NCI-H2196 treated with DMSO at 0.1 percent for 48 hours (cell line): ENCODE data around the gene GPR18.

Experiments used
- DNase-seq: peaks from one replicate; lab custom pipeline; 2025; ENCODE audit not compliant: unreplicated experiment; lab: John Stamatoyannopoulos, UW

GPR18 gene, protein sequence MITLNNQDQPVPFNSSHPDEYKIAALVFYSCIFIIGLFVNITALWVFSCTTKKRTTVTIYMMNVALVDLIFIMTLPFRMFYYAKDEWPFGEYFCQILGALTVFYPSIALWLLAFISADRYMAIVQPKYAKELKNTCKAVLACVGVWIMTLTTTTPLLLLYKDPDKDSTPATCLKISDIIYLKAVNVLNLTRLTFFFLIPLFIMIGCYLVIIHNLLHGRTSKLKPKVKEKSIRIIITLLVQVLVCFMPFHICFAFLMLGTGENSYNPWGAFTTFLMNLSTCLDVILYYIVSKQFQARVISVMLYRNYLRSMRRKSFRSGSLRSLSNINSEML

DNA sequence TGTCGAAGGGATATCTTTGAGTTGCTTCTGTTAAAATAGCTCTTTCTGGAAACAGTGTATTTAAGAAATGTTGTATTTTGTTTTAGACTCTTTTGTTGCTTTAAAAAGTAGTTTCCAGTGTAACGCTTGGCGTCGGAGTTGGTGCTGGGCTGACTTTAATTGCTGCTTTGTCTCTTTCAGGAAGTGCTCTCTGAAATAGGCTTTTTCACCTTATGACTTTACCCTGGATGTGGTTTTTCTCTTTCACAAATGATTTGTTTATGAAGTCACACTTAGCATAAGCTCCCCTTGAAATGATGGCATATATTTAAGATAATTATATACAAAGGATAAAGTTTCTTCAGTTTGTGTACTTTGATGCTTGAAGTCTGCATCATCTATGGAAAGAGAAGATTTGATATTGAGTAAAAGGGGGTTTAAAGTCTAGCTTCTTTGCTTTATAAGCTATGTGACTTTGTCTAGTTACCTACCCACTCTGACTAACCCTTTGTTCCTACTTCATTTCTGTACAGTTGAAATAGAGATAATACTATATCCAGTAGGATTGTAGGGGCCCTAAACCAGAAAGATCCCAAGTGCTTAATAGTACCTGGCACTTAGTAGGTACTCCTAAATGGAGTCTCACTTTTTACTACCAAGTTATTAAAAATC, at the start of gene GPR18:
GPR18 (minus strand) TSS at position 170 of the 651 bp plus-strand sequence. CDS start 2,507 bp downstream, outside the sequence.
- no peak for DNase-seq

DNA sequence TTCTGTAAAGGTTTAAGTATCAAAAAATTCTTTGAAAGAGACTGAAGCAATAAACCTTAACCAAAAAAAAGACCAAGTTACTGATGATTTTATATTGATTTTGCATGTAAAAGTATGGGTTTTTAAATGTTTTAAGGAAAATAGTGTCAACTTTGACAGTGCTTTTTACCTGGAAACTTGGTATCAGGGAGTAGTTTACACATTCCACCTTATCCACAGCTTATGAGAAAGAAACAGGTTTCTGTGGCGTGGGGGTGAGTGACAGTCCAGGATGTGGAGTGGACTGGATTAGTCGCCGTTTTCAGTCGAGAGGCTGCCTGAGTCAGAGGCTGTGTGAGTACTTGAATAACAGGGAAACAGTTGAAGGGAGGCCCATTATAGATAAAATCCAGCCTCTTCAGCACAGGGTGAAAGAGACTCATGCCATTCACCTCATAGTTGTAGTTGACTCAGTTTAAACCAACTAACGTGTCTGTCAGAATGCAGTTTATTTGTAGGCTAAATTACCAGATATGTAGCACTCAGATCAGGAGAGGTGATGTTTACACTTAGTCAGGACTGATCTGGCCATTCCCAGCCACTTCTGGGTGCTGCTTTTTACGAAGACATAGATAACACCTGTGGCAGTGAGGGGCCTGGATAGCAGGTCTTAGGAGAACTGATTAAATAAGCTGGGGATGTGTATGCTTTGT, 49.6 kb upstream of the GPR18 start:
- no peak for DNase-seq

DNA sequence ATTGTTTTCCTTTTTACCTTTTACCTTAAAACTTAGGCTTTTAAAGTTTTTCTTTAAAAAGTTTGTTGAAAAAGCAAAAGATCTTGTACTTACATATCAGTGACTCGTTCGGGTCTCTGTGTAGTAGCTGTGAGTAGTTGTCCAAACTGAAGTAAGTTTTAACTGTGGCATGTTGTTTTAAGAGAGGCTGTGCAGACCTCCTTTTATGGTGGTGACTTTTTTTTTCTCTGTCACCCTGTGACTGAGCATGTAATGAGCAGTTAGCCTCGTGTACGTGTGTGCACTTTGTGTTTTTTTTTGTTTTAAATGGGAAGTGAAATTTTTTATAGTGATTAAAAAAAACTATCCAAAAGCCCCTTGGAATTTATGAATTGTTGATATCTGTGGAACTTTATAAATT, 49.1 kb upstream of the GPR18 start, which contains the start of gene GPR183:
GPR183 (minus strand) TSS at position 153 of the 400 bp plus-strand sequence. CDS start 11,254 bp downstream, outside the sequence.
- no peak for DNase-seq

DNA sequence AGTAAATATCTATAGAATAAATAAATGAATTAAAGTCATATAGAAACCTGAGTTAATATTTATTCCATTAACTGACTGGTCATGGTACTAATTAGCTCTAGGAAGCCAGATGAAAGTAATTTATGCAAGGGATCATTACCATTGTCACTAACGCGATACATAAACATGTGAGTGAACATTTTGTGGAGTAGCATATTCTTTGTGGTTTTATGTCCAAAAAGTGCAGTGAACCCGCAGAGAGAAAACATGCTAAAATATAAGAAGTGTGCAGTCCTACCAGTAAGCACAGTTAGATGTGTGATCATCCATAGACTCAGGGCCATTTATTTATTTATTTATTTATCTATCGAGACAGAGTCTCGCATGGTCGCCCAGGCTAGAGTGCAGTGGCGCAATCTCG, 47.4 kb upstream of the GPR18 start:
- no peak for DNase-seq

DNA sequence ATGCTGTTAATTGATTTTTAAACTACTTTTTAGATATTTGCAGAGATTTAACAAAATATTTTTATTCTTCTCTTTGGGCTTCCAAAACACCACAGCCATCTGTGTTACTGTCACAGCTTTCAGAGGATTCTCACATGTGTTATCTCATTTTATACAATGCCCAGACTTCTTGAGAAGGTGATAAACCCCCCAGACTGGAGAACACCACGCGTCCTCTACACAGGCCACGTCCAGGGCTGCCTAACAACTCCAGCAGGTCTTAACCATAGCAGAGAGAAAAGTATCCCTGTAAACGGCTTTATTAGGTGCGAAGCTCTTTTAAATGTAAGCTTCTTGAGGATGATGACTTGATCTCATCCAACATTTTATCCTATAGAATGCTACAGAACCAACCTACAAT, 47.0 kb upstream of the GPR18 start:
- no peak for DNase-seq

DNA sequence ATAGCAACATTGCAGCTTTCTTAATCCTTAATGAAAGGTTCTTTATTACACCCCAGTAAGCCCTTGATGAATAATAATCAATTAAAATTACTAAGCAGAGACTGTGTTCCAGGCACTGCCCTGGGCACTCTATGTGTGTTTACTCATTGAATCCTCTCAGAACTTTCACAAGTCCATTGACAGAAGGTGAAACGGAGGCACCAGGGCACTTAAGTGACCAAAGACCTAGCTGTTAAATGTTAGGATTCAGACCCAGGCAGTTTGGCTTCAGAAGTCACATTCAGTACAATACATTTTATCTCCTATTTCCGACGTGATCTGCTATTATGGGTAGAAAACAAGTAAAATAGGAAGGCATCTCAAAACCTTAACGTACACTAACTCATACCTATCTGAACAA, 46.4 kb upstream of the GPR18 start:
- no peak for DNase-seq

DNA sequence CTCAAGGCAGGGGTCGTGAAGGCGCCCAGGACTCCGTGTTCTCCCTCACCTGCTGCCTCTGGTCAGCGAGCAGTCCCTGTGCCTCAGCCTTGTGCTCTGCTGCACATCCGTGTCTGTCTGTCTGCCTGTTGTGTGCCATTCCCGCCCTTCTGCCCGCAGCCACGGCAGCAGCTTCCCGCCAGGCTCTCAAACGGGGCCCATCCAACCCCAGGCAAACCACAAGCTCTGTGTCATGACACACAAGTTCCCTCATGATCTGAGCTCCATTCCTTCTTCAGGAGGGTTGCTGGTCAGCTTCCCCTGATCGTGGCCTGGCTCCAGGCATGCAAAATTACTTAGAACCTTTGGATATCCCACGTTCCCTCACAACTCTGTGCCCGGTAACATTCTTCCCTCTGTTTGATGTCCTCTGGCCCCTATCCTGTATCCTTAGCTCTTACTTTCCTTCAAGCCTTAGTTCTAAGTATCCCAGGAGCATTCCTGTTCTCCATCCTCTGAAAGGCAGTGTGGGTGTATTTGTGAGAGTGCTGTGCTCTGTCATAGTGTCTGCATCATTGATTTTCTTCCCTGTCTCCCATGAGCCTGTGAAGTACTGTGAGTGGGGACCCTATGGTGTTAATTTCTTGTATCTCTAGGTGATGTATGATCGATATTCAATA, 45.8 kb upstream of the GPR18 start:
- DNase-seq: no peak

DNA sequence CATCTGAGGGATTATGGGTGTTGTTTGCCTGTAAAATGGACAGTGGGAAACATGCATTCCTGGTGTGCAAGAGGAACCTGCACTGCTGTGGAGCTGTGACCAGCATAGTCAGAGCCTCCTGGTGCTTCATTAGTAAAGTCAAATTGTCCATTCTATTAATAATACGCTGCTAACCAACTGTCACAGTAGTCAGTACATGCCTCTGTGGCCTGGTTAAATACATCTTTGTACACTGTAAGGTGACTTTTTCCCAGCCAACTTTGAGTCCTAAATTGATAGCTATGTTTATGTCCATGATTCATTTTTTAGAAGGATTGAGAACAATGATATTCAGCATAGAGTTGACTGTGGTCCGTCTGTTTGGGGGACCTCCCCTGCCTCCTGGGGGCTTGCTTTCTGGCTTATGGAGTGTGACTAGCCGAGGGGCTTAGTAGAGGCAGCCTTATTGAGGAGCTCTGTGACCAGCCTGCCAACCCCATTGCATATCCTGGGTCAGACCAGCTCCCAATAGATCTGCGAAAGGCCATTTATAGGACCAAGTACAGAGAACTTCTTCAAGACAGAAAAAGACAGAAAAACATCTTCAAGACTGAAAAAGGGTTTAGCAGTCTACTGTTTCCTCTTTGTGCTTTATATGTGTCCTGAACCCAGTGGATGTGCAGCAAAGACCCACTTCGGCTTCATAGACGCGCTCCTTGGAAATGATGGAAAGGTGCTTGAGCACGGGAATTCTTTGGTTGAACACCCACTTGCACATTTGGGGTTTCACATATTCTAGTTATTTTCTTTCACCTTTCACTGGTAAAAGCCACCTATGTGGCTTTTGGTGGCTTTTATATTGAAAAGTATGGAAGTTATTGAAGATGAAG, 44.7 kb upstream of the GPR18 start:
- DNase-seq: no peak

DNA sequence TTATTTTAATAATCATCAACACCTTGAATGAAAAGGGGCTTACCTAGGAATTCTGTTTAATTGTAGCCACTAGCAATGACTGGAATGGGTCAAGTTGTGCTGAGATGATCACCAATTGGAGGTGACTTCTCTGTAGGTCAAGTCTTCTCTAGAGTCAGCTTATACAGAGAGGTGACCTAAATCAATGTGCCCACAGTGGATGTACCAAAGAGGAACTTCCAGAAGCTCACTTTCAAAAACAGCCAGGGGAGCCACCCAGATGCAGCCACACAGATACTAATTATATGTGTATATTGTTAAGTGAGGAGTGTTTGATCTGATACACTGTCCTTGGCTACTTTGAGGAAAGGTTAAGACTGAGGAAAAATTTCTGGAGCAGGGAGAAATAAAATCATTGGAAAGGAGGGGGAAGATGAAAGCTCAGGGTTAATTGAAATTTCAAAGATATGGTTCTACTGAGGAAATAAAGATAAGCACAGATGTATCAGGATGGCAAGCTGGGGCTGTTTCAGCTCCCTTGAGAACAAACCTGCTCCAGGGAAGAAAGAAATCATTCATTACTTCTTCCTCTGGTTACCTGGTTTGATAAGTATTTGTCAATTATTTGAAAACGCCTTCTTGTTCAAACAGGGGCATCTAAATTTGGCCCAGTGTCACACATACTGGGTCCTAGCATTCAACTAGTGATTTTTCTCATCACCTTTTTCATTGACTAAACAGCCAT, 43.9 kb upstream of the GPR18 start:
- DNase-seq: no peak

DNA sequence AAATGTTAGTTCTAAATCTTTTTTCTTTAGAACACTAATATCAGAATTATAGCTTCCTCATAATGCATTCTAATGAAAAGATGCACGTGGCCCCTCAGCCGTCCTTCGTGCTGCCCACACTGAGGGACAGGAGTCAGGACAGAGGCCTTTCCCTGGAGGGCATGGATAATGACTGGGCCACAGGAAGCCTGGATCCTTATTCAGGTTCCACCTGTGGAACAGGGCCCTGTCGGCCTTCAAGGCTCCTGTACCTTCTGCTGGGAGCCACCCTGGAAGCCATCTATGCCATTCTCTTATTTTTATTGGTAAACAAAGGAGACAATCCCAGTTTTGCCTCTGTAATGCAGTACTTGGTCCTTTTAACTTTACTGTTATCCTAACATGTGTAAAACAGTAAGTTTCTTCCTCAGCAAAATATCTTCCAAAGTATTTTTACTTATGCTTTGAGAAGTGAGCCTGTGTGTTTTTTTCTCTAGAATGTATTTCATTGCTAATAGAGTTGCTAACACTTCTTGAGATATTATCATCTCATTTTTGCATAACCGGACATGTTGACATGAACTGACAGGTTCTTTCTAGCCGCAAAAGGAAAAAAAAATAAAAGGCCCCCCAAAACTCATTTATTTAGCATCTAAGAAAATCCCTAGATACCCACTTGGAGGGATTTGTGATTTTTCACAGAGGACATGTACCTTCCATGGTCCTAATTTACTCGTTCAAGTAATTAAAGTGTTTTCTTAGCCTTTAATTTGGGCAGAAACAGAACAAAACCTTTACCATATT, 43.1 kb upstream of the GPR18 start:
- no peak for DNase-seq

DNA sequence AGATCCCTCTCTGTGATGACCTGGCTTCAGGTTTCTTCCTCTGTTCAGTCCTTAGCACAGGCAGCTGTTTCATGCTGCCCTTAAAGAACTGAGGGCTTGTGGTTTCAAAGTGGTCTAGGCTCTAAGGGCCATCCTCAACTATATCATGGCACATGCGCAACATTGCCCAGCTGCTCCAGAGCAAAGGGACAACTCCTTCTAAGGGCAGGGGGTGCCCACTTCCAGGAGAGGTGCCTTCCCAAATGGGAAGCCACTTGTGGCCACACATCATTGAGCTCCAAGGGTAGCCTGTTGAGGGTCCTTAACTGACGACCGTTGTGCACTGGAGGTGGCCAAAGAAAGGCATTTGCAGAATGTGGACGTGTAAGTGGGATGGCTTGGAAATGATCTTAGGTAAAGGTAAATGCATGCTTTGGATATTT, 41.8 kb upstream of the GPR18 start:
- DNase-seq: no peak

DNA sequence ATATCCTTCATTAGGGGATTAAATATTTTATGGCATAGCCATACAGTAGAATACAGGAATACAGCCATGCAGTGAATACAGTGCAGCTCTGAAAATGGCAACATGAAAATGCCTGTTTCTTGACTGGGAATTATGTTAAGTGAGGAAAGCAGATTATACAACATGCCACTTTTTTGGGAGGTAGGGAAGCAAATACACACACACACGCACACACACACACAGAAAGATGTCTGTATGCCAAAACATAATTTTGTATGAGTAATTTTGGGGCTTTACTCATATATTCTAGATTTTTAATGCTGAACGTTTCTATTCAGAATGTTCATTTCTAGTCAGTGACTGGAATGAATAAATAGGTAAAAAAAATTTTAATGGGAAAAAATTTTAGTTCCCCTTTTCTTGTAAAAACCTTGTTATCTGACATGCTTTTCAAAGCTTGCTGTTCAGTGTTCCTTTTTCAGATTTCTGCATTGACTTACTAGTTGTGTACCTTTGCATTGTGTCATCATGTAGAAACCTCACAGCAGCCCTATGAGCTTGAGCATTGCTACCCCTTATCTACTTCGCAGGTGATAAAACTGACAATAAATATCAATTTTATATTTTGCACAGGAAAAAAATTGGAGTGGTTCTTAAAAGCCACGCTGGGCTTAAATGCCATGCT, 41.2 kb upstream of the GPR18 start:
- DNase-seq: no peak

DNA sequence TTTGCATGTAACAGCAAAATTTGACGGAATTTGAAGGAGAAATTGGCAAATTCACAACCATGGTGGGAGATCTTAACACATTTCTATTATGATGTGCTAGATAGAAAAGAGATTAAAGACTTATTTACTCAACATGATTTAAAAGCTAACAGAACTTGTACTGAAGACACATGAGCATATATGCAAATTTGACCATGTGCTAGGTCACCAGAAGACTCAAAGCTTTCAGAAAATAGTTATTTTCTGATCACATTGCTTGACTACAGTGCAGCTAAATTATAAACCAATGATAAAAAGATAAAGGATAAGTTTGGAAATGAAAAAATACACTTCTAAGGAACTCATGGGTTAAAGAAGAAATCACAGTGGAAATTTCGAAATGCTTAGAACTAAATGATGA, 39.9 kb upstream of the GPR18 start:
- DNase-seq: no peak

DNA sequence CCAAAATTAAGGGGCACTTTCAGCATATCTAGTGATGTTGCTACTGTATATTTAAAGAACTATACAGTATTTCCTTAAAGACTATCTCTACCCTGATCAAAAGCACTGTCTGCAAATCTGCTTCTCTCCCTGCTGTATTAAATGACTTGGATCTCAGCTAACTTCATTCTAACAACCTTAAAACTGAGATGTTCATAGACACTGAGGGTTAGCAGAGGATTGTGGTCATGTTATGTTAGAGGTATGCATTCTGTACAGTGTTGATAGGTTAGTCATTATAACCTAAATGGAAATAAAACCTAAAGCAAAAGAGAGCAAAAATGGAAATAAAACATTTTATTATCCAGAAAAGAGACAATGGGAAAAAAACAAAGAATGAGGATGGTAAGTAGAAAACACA, 39.2 kb upstream of the GPR18 start:
- no peak for DNase-seq

DNA sequence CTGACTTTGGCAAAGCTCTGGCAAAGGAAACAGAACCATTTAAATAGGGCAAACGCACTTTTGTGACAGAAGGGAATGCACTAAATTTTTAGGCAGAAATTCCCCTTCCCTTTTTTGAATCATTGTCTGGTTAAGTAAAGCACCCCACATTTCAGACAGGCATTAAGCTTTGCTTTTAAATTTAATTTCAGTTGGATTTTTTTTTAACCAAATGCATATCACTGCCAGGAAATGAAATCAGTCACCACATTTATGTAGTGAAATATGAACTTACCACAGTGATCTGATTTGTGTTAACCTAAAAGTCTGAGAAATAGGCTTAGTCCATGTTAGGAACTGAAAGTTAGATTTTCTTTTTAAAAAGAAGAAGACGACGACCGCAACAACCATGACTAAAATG, 38.2 kb upstream of the GPR18 start:
- DNase-seq: no peak

DNA sequence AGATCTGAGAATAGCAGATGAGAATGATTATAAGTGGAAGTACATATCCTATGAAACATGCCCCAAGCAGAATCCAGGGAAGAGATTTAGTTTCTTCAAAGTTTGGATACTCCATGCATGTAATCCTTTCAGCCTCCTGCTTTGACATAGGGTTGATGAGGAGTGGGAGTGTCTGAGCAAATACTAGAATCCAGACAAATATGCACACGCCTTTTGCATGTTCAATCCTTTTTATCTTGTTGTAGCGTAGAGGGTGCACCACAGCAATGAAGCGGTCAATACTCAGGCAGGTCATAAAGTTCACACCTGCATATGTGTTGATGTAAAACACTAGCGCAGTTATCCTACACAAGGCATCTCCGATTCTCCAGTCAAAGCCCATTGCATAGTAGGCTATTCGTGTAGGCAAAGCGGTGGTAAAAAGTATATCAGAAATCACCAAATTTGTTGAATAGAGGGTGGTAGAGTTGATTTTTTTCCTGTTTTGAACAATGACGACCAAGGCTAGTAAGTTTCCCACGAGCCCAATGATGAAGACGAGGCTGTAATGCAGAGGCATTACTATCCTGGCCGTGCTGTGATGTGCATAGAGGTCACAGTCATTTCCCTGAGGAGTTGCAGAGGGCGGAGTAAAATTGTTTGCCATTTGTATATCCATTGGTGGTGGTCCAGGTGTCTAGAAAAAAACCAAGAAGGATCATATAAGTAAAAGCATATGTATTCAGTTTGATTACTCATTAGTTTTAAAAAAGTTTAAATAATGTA, 37.5 kb upstream of the GPR18 start:
- DNase-seq: no peak

DNA sequence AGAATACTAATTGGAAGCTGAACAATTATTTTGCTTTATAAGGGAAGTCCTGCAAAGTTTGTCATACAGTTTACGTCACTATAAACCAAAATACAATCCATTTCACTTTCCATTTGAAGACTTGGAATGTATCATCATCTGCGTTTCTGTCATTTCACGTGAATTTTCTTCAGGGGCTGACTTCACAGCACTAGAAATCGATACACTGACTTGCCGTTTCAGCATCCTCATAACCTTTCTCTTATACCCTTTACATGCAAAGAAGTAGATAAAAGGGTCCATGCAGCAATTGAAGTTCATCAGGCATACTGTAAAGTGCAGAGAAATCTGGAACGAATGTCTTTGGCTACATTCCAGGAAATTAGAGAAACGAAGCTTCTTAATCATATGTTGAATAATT, 36.8 kb upstream of the GPR18 start:
- DNase-seq: no peak

DNA sequence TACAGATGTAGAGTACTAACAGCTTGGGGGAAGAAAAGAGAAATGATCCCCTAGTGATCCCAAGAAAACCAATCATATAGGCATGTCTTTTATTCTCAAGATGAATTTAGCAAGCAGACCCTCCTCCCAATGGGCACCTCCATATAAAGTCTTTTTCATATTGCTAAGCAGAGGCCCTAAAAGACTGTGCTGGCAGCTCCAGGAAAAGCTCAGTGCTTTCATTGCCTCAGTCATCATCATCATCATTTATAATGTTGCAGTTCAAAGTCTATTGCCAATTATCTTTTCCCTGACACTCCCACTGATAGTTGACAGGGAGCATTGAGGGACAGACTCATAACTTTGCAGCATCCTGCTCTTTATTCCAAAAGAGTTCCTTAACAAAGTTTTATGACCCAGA, 36.0 kb upstream of the GPR18 start:
- DNase-seq: no peak
